ENCODE data around the gene EMILIN3. TPM values are rescaled to one million over a fixed set of nuclear protein-coding genes. Genes with fewer than 3 reads are reported as not detected.

The EMILIN3 gene
- total RNA-seq, result under 0.01 TPM in 1 of 2 replicates, not detected in the other

GRCh38 chr20:41366546-41367392 lies at the start of gene EMILIN3:
TSS of gene EMILIN3 (minus strand) at chr20:41366818. CDS start at chr20:41366634, 184 bp downstream.

GRCh38 chr20:41340327-41341055 lies 26.1 kb downstream of the EMILIN3 start, which contains the start of gene LPIN3:
TSS of gene LPIN3 (plus strand) at chr20:41340821. CDS start at chr20:41345804, 4,983 bp downstream.

GRCh38 chr20:41317546-41318270 lies 48.9 kb downstream of the EMILIN3 start, which contains the start of gene ZHX3:
TSS of gene ZHX3 (minus strand) at chr20:41317731. CDS start at chr20:41204916, 112,815 bp downstream.

Other genes starting within 250 kb of the EMILIN3 start
- 82.8 and 110 TPM in 2 replicates for gene PLCG1, start 229.3 kb downstream of the EMILIN3 start, total RNA-seq
- 49.0 and 57.6 TPM in 2 replicates for gene ZHX3, start 49.1 kb downstream of the EMILIN3 start, total RNA-seq
- 5.9 and 7.0 TPM in 2 replicates for gene LPIN3, start 26.0 kb downstream of the EMILIN3 start, total RNA-seq

Measured in smooth muscle cell of the umbilical artery (primary cell).